HG03565 (cell line): ENCODE data around the gene SPATS2.

Experiments used
- ATAC-seq: cut with Tn5 transposase; IDR thresholded peaks from one replicate; pipeline ENCODE4 v1.9.1; 2021; ENCODE audit warnings: mild to moderate bottlenecking, moderate library complexity; ENCODE audit not compliant: unreplicated experiment

The SPATS2 gene

GRCh38 chr12:49552014-49552413, 184.8 kb downstream of the SPATS2 start:
- no peak for ATAC-seq

- ATAC-seq: no peak
Measured at GRCh38 chr12:49552425-49552824, 185.2 kb downstream of the SPATS2 start.

- no peak for ATAC-seq
Measured at GRCh38 chr12:49552899-49553298, 185.6 kb downstream of the SPATS2 start.

GRCh38 chr12:49553512-49554088, 186.3 kb downstream of the SPATS2 start:
- no peak for ATAC-seq

- ATAC-seq: no peak
Measured at GRCh38 chr12:49554266-49554665, 187.0 kb downstream of the SPATS2 start.

GRCh38 chr12:49555631-49556390, 188.5 kb downstream of the SPATS2 start:
- no peak for ATAC-seq

- ATAC-seq: no peak
Measured at GRCh38 chr12:49556391-49557186, 189.3 kb downstream of the SPATS2 start.

GRCh38 chr12:49557187-49557916, 190.1 kb downstream of the SPATS2 start:
- ATAC-seq: no peak

- no peak for ATAC-seq
Measured at GRCh38 chr12:49557917-49558215, 190.6 kb downstream of the SPATS2 start.

- ATAC-seq: no peak
Measured at GRCh38 chr12:49558526-49558925, 191.3 kb downstream of the SPATS2 start.

- no peak for ATAC-seq
Measured at GRCh38 chr12:49559011-49559675, 191.9 kb downstream of the SPATS2 start.

- ATAC-seq: no peak
Measured at GRCh38 chr12:49560695-49561094, 193.4 kb downstream of the SPATS2 start.

- no peak for ATAC-seq
Measured at GRCh38 chr12:49562233-49562632, 195.0 kb downstream of the SPATS2 start.

GRCh38 chr12:49562831-49563230, 195.6 kb downstream of the SPATS2 start:
- ATAC-seq: no peak

GRCh38 chr12:49563951-49564685, 196.9 kb downstream of the SPATS2 start:
- no peak for ATAC-seq

- ATAC-seq: no peak
Measured at GRCh38 chr12:49564686-49565405, 197.6 kb downstream of the SPATS2 start.

- ATAC-seq: no peak
Measured at GRCh38 chr12:49565406-49566265, 198.4 kb downstream of the SPATS2 start.

- ATAC-seq: no peak
Measured at GRCh38 chr12:49566361-49566760, 199.1 kb downstream of the SPATS2 start.

GRCh38 chr12:49567302-49567610, 200.0 kb downstream of the SPATS2 start:
- no peak for ATAC-seq
